ENCODE results near the gene ARSB. TPM values are rescaled to one million over a fixed set of nuclear protein-coding genes. Genes with fewer than 3 reads are reported as not detected.

Gene ARSB
- polyA plus RNA-seq (ENCODE audit: low read depth in 6 of 6): 1 to 10 TPM; 4.1 to 6.8 (median 5.4) TPM

- H3K36me3 Mint-ChIP-seq: no peaks in the 10 kb centered on the region
Measured at GRCh38 chr5:78985116-78985724, at the start of gene ARSB. Gene ARSB (minus strand): TSS chr5:78985310. CDS start chr5:78985248, 62 bp downstream.

GRCh38 chr5:79032782-79033181 is 47.7 kb upstream of the ARSB start:
- H3K4me1 Mint-ChIP-seq: no peaks in the 10 kb centered on the region
- H3K27ac Mint-ChIP-seq: no peak overlapping the region
- DNase-seq (no peak), ATAC-seq (ENCODE audit: low read depth in 2 of 2) (no peak)
- H3K27me3 Mint-ChIP-seq: no peaks in the 10 kb centered on the region
- no peak overlapping the region for H3K4me3 Mint-ChIP-seq
- no peaks in the 10 kb centered on the region for H3K36me3 Mint-ChIP-seq
- H3K9me3 Mint-ChIP-seq: peaks cover 0 to 4% (median 0%) of the 10 kb centered on the region in 7 donors

More at GRCh38 chr5:78985116-78985724, at the start of gene ARSB:
- H3K27me3 Mint-ChIP-seq: no peaks in the 10 kb centered on the region
- H3K27ac Mint-ChIP-seq: peak within 1 kb of the TSS; percentile 88 to 97 (median 93)
- peaks cover 17 to 24% (median 23%) of the 10 kb centered on the region in 3 donors for H3K4me1 Mint-ChIP-seq
- no peaks in the 10 kb centered on the region for H3K9me3 Mint-ChIP-seq
- ATAC-seq (ENCODE audit: low read depth in 2 of 2) (peak; percentile 73 to 77), DNase-seq (peak; percentile 77)
- H3K4me3 Mint-ChIP-seq: peak within 1 kb of the TSS; percentile 87 to 97 (median 93)

- no peaks in the 10 kb centered on the region for H3K4me1 Mint-ChIP-seq
- no peak overlapping the region for H3K27ac Mint-ChIP-seq
- H3K9me3 Mint-ChIP-seq: peaks cover 0 to 4% (median 0%) of the 10 kb centered on the region in 7 donors
- ATAC-seq (ENCODE audit: low read depth in 2 of 2): no peak
- no peak overlapping the region for H3K4me3 Mint-ChIP-seq
- H3K36me3 Mint-ChIP-seq: no peaks in the 10 kb centered on the region
- DNase-seq: no peak
- peaks cover 0 to 5% (median 0%) of the 10 kb centered on the region in 3 donors for H3K27me3 Mint-ChIP-seq
Measured at GRCh38 chr5:79032031-79032695, 47.1 kb upstream of the ARSB start.

- H3K9me3 Mint-ChIP-seq: no peaks in the 10 kb centered on the region
- no peak overlapping the region for H3K4me3 Mint-ChIP-seq
- no peak overlapping the region for H3K27ac Mint-ChIP-seq
- peaks cover 0 to 12% (median 3%) of the 10 kb centered on the region in 3 donors for H3K27me3 Mint-ChIP-seq
- H3K4me1 Mint-ChIP-seq: no peaks in the 10 kb centered on the region
- ATAC-seq (ENCODE audit: low read depth in 2 of 2) (no peak), DNase-seq (no peak)
- H3K36me3 Mint-ChIP-seq: no peaks in the 10 kb centered on the region
Measured at GRCh38 chr5:79031485-79031867, 46.4 kb upstream of the ARSB start.

GRCh38 chr5:79030663-79031484 is 45.8 kb upstream of the ARSB start:
- no peaks in the 10 kb centered on the region for H3K36me3 Mint-ChIP-seq

GRCh38 chr5:79025054-79025472 is 40.0 kb upstream of the ARSB start:
- Mint-ChIP-seq H3K9me3 (no peaks in the 10 kb centered on the region), H3K4me3 (peak overlapping the region in 6 of 8 donors; percentile 47 to 76 (median 62)), H3K36me3 (no peaks in the 10 kb centered on the region), H3K27me3 (peaks cover 38 to 71% (median 40%) of the 10 kb centered on the region in 3 donors), H3K4me1 (peaks cover 9 to 24% (median 16%) of the 10 kb centered on the region in 3 donors), H3K27ac (peak overlapping the region in 1 of 6 donors; percentile 59)
- DNase-seq (peak; percentile 9), ATAC-seq (ENCODE audit: low read depth in 2 of 2) (no peak)

More at GRCh38 chr5:79030663-79031484, 45.8 kb upstream of the ARSB start:
- H3K27ac Mint-ChIP-seq: no peak overlapping the region
- H3K4me1 Mint-ChIP-seq: no peaks in the 10 kb centered on the region
- no peaks in the 10 kb centered on the region for H3K9me3 Mint-ChIP-seq
- no peak for DNase-seq
- H3K27me3 Mint-ChIP-seq: peaks cover 2 to 16% (median 8%) of the 10 kb centered on the region in 3 donors
- no peak overlapping the region for H3K4me3 Mint-ChIP-seq
- ATAC-seq (ENCODE audit: low read depth in 2 of 2): no peak

- no peak overlapping the region for H3K4me3 Mint-ChIP-seq
- no peaks in the 10 kb centered on the region for H3K36me3 Mint-ChIP-seq
- H3K27me3 Mint-ChIP-seq: peaks cover 46 to 71% (median 47%) of the 10 kb centered on the region in 3 donors
- DNase-seq (no peak), ATAC-seq (ENCODE audit: low read depth in 2 of 2) (no peak)
- peaks cover 9 to 24% (median 16%) of the 10 kb centered on the region in 3 donors for H3K4me1 Mint-ChIP-seq
- H3K9me3 Mint-ChIP-seq: no peaks in the 10 kb centered on the region
- H3K27ac Mint-ChIP-seq: no peak overlapping the region
Measured at GRCh38 chr5:79023947-79024346, 38.8 kb upstream of the ARSB start.

- Mint-ChIP-seq H3K36me3 (no peaks in the 10 kb centered on the region), H3K27me3 (peaks cover 50 to 71% (median 51%) of the 10 kb centered on the region in 3 donors), H3K27ac (no peak overlapping the region), H3K4me3 (no peak overlapping the region), H3K9me3 (no peaks in the 10 kb centered on the region), H3K4me1 (peaks cover 9 to 24% (median 16%) of the 10 kb centered on the region in 3 donors)
- ATAC-seq (ENCODE audit: low read depth in 2 of 2) (no peak), DNase-seq (no peak)
Measured at GRCh38 chr5:79023348-79023747, 38.2 kb upstream of the ARSB start.

GRCh38 chr5:79022771-79023170 is 37.7 kb upstream of the ARSB start:
- no peak overlapping the region for H3K4me3 Mint-ChIP-seq
- H3K27me3 Mint-ChIP-seq: peaks cover 51 to 71% (median 53%) of the 10 kb centered on the region in 3 donors
- ATAC-seq (ENCODE audit: low read depth in 2 of 2) (no peak), DNase-seq (no peak)
- peaks cover 9 to 24% (median 16%) of the 10 kb centered on the region in 3 donors for H3K4me1 Mint-ChIP-seq
- no peaks in the 10 kb centered on the region for H3K9me3 Mint-ChIP-seq
- no peaks in the 10 kb centered on the region for H3K36me3 Mint-ChIP-seq
- H3K27ac Mint-ChIP-seq: no peak overlapping the region

GRCh38 chr5:79021753-79022152 is 36.6 kb upstream of the ARSB start:
- Mint-ChIP-seq H3K4me1 (peaks cover 9 to 24% (median 16%) of the 10 kb centered on the region in 3 donors), H3K36me3 (no peaks in the 10 kb centered on the region), H3K4me3 (no peak overlapping the region), H3K27ac (no peak overlapping the region), H3K27me3 (peaks cover 53 to 62% (median 57%) of the 10 kb centered on the region in 3 donors), H3K9me3 (no peaks in the 10 kb centered on the region)
- no peak for ATAC-seq (ENCODE audit: low read depth in 2 of 2)
- DNase-seq: no peak

- no peak overlapping the region for H3K27ac Mint-ChIP-seq
- H3K36me3 Mint-ChIP-seq: no peaks in the 10 kb centered on the region
- H3K4me3 Mint-ChIP-seq: no peak overlapping the region
- peak; percentile 20 for DNase-seq
- no peaks in the 10 kb centered on the region for H3K9me3 Mint-ChIP-seq
- peaks cover 51 to 61% (median 53%) of the 10 kb centered on the region in 3 donors for H3K27me3 Mint-ChIP-seq
- H3K4me1 Mint-ChIP-seq: peaks cover 9 to 24% (median 16%) of the 10 kb centered on the region in 3 donors
- peak; percentile 56 to 63 for ATAC-seq (ENCODE audit: low read depth in 2 of 2)
Measured at GRCh38 chr5:79020861-79021561, 35.9 kb upstream of the ARSB start.

- ATAC-seq (ENCODE audit: low read depth in 2 of 2) (no peak), DNase-seq (no peak)
- Mint-ChIP-seq H3K9me3 (peaks cover 3 to 25% (median 18%) of the 10 kb centered on the region in 7 donors), H3K27ac (no peak overlapping the region), H3K4me1 (no peaks in the 10 kb centered on the region), H3K36me3 (peaks cover 6 to 12% of the 10 kb centered on the region in 2 donors), H3K4me3 (no peak overlapping the region), H3K27me3 (peaks cover 35 to 48% (median 38%) of the 10 kb centered on the region in 3 donors)
Measured at GRCh38 chr5:79014631-79015030, 29.5 kb upstream of the ARSB start.

- H3K4me1 Mint-ChIP-seq: no peaks in the 10 kb centered on the region
Measured at GRCh38 chr5:79011869-79012268, 26.8 kb upstream of the ARSB start.

More at GRCh38 chr5:79011869-79012268, 26.8 kb upstream of the ARSB start:
- peaks cover 3 to 25% (median 18%) of the 10 kb centered on the region in 7 donors for H3K9me3 Mint-ChIP-seq
- peaks cover 6 to 12% of the 10 kb centered on the region in 2 donors for H3K36me3 Mint-ChIP-seq
- ATAC-seq (ENCODE audit: low read depth in 2 of 2) (no peak), DNase-seq (no peak)
- H3K4me3 Mint-ChIP-seq: no peak overlapping the region
- peaks cover 18 to 46% (median 34%) of the 10 kb centered on the region in 3 donors for H3K27me3 Mint-ChIP-seq
- H3K27ac Mint-ChIP-seq: no peak overlapping the region

All from naive B cell (primary cell).